GM12892 (cell line): ENCODE data around the gene ACYP2.

Experiments
- POLR2A ChIP-seq: IDR thresholded peaks from 2 replicates; pipeline ENCODE4 v1.6.1; 2011; ENCODE audit warnings: low read depth, low read length, control low read depth
- POLR2AphosphoS5 ChIP-seq: IDR thresholded peaks from 2 replicates; pipeline ENCODE4 v1.6.1; 2011; ENCODE audit warnings: low read depth, low read length, control low read depth
- TAF1 ChIP-seq: IDR thresholded peaks from 2 replicates; pipeline ENCODE4 v1.6.1; 2011; ENCODE audit warnings: low read depth, mild to moderate bottlenecking, control low read depth, low read length, borderline replicate concordance

DNA sequence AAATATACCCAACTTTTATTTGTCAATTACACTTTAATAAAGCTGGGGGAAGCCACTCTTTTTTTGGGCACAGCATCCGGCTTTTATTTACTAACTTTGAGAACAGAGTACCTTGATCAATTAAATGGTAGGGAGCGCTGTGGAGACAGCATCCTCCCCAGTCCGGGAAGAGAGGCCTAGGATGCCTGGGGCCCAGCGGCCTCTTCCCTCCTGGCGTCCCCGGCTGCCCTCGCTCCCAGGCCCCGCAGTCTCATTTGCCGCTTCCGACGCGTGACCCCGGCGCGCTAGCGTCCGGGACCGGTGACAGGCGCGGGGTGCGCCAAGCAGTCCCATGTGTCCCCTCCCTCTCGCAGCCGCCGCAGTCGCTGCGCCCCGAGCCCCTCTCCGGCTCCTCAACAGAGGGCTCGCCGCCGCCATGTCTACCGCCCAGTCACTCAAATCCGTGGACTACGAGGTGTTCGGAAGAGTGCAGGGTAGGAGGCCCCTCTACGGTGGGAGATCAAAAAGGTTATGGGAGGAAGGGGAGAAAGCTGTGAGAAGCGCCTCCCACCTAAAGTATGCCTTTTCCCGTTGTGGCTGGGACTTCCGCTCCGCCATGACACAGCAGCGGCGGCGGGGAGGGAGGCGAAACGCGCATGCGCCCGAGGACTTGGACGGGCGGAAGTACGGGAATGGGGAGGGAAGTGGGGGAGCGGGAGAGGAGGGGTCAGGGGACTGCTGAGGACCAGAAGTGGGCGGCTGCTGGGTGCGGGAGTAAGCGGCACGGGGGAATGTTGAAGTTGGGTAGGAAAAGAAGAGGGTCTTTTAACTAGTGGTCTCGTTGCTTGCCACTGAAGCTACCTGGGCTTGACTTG, at the start of gene ACYP2:
- peak; percentile 96 for TF ChIP-seq POLR2AphosphoS5
- 0 out of 2 replicates have a peak, but pooled peaks have one; percentile 7 for TF ChIP-seq TAF1
- TF ChIP-seq POLR2A: peak; percentile 93
